ENCODE data around the gene NONO.
A peak's percentile ranks its signal among the peaks of the same experiment; 100 is the strongest.
"Not testable (repeated sequence)": the region's sequence is repeated elsewhere in the genome, so short reads cannot be mapped to it uniquely, and the experiment has no call there.

Gene NONO, protein sequence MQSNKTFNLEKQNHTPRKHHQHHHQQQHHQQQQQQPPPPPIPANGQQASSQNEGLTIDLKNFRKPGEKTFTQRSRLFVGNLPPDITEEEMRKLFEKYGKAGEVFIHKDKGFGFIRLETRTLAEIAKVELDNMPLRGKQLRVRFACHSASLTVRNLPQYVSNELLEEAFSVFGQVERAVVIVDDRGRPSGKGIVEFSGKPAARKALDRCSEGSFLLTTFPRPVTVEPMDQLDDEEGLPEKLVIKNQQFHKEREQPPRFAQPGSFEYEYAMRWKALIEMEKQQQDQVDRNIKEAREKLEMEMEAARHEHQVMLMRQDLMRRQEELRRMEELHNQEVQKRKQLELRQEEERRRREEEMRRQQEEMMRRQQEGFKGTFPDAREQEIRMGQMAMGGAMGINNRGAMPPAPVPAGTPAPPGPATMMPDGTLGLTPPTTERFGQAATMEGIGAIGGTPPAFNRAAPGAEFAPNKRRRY

DNA sequence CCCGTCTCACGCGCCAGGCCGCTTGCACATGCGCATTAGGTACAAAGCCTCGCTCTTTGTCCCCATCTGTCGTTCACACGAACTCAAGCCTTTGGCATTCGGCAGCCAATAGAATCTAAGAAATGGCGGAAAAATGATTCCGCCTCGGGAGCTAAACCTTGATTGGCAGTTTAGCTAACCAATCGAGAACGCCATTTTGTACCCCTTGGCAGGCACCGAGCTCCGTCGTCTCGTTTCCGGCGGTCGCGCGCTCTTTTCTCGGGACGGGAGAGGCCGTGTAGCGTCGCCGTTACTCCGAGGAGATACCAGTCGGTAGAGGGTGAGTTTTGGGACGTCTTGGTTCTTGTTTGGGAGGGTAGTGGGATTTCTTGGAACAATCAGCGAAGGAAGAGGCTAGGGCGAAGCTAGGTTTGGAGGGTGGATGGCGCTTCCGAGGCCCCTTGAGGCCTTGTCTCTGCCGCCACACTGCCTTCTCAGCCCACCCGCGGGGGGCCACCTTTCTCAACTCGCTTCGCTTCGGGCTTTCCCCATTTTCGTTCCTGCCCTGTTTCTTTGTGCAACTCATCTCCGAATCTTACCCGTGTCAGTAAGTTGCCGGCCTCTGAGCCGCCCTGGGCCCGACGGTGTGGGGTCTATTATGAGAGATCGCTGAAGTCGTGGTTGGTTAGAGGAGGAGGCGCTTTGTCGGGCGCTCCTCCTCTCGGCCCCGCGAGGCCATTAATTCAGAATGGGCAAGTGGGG, at the start of gene NONO:
TSS of gene NONO (plus strand) at position 233 of the 741 bp plus-strand sequence. CDS start 7,003 bp downstream, outside the sequence.
- peak; percentile 92 for DNase-seq

DNA sequence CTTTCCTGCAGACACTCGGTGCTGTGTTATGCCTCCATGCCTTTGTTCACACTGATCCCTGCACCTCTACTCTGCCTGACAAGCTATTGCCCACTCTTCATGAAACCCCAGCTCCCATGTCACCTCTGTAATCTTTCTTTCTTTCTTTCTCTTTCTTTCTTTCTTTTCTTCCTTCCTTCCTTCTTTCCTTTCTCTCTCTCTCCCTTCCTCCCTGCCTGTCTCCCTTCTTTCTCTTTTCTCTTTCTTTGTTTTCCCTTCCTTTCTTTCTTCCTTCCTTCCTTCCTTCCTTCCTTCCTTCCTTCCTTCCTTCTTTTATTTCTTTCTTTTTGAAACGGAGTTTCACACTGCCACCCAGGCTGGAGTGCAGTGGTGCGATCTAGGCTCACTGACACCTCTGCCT, 48.0 kb upstream of the NONO start:
- no peak for DNase-seq

DNA sequence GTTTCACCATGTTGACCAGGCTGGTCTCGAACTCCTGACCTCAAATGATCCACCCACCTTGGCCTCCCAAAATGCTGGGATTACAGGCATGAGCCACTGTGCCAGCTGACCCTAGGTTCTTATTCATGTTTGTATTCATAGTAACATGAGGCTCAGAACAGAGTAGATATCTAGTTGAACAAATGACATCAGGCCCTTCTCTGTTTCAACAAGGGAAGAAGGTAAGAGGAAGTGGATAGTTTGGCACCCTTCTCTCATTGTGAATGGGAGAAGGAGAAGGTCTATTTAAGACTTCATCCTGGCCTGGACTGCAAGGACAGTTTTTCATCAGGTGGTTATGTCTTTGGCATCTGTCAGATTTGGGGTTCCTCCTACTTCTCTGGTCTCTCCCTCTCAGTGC, 46.6 kb upstream of the NONO start:
- no peak for DNase-seq

DNA sequence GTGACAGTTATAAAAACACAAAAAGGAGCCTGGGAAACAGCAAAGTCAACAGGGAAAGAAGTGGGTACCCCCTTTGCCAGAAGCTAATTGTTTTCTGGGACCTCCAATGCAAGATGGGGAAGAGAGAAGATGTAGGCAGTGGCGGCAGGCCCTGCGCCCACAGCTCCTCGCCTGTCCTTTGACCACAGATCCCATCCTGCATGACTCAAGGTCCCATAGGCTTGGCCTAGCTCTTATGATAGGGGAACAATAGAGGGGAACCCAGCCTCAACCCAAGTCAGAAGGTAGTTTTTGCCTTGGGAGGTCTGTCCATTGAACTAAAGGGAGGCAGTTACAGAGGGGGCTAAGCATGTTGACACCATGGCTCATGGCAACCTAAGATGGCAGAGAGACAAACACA, 43.7 kb upstream of the NONO start:
- DNase-seq, result no peak

DNA sequence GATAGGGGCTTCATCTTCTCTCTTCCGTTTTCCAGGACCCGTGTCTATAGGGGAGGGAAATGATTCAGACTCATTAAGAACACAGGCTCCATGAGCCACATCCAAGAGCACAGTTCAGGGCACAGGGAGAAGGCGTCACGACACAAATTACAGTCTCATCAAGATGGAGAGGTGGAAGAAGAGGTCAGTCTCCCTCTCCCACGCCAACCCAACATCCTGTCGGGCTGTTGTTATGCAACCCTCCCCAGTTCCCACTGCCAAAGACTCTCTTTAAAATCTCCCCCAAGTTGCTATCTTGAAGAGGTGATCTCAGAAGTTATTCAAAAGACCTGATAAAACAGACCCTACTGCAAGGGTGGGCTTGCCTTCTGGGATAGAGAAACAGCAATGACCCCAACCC, 42.1 kb upstream of the NONO start:
- DNase-seq, result no peak

DNA sequence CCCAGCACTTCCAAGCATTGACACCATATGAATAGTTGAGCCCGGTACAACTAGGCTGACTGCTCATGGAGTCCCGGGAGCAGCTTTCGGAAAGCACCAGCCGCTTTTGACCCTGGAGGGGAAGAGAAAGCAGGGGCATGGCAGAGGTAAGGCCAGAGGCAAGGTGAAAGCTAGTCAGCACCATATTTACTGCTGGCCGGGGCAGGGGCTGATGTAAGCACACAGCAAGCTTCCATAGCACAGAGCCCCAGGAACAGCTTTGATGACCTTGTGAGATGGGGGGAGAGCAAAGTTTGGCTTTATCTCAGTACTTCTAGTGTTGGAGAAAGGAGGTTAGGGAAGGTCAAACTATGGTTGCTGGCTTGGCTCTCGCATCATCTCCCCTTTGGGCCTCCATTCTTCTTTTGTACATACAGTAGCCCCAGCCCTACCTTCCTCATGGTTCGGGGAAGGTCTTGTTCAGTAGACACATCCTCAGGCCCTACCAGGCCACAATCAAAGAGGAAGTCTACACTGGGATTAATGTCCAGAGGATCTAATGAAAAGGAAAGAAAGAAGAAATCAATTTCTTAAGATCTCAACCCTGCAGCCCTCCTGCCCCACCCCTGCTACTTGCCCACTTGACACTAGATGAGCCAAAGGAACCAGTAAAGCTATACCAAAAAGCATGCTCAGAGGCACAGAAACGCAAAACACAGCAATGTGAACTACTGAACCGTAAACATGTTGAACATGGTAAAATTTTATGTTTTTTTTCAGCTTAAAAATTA, 38.9 kb upstream of the NONO start:
- DNase-seq, result no peak

DNA sequence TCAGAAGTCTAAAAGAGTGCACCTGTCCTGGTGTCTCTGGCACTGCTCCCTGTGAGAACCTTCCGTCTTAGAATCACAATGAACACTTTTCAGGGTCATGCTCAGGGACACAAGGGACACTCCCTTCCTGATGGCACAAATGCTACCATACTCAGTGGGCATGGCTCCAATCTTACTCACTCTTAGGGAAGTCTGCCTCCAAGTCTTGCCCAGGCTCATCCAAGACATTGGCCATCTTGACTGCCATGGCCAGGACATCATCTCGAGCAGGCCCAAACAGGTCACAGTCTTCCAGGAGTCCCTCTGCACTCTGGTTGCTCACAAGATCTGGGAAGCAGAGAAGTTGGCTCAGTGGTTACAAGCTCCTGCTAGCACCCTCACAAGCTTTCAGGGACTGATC, 38.3 kb upstream of the NONO start:
- DNase-seq, result no peak

DNA sequence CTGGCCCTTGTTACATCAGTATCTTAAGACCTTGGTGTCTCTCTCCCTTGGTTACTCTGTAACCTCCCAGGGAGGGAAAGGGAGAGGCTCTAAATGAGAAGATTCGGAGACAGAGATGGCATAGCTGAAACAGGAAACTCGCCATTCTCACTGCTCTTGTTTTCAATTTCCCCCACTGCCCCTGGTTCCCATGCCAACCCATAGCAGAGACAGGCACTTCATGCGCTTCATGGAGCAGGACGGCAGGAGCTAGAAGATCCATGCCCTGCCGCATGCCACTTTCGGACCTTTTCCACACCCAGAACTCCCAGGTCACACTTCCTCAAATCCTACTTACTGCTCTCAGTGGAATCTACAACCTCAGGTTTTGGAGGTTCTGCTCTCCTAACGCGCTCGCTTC, 32.6 kb upstream of the NONO start:
- no peak for DNase-seq

DNA sequence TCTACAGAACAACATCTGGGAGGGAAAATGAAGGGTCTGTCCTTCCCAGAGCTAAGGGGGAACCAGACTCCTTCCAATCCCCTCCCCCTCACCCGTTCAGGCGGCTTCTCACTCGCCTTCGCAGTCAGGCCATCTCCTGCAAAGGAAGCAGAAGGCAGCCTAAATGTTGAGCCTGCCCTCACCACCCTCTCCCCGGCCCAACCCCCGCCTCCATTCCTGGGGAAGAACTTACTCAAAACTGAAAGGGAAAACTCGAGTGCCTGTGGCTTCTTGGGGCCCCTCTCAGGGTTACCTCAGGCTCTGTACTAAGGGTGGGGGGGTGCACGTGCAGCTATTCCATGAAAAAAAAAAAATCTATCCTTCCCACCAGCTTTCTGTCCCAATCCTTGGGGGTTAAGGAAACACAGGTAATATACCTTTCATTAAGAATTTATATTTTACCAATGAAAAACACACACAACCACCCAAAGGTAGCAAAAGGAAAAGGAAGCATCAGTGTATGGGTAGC, 31.9 kb upstream of the NONO start:
- DNase-seq, result no peak

DNA sequence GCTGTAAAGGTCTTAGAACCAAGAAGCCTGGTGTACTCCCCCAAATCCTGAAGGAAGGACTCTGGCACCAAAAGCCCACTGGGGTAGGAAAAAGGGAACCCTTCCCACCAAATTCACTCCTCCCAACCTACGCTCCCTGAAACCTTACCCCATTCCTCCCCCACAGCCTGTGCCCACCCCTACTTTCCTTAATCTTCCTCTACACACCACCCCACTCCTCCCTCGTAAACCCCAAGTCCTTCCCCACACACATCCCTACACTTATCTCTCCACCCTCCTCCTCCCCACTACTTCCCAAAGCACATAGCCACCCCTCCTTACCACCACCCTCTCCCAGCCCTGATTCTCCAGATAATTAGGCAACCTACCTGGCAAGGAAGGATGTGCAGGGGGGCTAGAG, 31.2 kb upstream of the NONO start:
- no peak for DNase-seq

DNA sequence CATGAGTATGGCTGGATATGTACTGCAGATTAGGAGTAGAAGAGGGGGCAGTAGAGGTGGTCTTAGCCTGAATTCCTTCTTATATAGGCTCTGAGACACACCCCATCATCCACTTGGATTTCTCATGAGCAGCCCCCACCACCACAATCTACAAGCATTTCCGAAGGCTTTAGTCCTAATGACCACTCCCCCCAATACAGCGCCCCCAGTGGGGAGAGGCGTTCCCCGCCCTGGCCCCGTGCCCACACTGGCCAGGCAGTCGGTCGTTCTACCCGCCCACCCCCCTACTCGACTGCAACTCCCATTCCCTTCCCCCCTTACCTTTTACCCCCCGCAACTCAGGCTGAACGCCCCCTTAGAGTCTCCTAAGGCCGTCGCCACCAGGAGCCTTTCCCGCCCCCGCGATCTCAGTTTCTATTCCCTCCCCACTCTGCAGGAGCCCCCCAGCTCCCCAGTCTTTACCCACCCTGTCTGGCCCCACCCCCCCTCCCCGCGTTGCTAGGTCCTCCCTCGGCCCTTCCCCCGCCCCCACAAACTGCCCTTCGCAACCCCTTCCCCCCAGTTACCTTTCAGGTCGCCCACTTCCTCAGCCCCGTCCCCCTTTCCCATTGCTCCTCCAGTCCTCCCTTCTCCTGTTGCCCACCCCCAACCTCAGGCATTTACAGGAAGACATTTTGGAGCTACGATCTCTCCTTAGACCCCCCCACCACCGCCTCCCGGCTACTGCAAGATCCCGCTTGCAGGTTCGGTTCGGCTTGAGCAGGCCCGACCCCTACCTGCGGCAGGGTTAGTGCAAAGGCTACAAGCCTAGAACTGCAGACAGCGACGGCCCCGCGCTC, 30.0 kb upstream of the NONO start:
- no peak for DNase-seq

DNA sequence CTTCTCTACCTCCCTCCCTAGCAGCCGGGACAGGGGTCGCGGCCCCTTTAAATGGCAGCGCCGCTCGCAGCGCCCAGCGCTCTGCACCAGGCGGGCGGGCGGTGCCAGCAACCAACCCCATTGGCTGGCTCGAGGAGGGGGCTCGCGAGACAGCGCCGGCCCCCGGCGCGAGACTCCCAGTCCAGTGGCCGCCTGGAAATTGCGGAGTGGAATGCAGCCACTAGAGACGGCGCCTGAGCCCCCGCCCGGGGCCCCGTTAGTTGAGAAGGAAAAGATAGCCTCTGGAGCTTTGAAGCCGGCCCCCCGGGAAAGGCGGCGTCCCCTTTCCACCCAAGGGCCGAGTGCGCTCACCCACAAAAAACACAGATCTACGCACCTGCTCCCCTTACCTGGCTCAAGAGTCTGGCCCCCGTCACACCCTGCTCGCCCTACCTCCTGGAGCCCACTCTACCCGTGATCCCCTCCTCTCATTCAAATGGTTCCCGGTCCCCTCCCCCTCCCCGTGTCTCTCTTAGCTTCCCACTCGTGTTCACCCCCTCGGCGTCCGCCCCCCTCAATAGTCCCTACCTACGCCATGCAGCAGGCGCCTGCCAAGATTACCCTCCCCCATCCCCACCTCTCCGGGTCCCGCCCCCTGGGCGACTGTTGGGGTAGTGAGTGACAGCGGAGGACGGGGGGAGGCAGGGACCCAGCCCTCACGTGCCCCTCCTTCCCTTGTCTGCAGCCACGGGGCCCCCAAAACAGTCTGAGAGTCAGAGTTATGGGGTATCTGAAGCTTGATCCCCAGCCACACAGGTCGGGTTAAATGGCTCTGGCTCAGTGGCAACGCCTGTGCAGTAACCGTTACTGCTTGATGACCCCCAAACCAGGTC, 29.1 kb upstream of the NONO start, which contains the start of gene ZMYM3:
TSS of gene ZMYM3 (minus strand) at position 49 of the 872 bp plus-strand sequence. CDS start 885 bp downstream, outside the sequence.
- DNase-seq, result peak; percentile 80

DNA sequence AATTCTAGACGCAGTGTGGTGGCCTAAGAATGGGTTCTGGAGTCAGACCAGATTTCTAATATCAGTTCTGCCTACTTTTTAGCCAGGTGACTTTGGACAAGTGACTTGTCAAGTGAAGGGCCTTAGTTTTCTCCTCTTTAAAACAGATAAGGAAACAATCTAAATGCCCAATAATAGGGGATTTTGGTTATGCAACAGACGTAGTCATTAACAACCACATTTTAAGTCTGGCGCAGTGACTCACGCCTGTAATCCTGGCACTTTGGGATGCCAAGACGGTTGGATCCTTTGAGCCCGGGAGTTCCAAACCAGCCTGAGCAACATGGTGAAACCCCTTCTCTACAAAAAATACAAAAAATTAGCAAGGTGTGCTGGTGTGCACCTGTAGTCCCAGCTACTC, 27.4 kb upstream of the NONO start:
- DNase-seq, result no peak

DNA sequence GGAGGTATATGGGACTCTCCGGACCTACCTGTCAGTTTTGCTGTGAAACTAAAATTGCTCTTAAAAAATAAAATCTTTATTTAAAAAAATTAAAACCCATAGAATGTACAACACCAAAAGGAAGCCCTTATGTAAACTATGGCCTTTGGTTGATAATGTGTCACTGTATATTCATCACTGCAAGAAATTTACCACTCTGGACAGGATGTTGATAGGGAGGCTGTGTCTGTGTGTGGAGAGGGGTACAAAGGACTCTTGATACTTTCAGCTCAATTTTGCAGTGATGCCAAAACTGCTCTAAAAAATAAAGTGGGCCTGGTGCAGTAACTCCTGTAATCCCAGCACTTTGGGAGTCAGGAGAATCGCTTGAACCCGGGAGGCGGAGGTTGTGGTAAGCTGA, 26.6 kb upstream of the NONO start:
- no peak for DNase-seq

DNA sequence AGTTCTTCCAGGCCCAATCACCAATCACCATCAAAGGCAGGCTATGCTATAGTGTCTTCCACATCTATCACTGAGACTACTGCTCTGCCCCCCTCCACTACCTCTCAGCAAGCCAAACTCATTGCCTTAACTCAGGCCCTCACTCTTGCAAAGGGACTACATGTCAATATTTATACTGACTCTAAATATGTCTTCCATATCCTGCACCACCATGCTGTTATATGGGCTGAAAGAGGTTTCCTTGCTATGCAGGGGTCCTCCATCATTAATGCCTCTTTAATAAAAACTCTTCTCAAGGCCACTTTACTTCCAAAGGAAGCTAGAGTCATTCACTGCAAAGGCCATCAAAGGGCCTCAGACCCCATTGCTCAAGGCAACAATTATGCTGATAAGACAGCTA, 14.8 kb upstream of the NONO start:
- not testable (repeated sequence) for DNase-seq

DNA sequence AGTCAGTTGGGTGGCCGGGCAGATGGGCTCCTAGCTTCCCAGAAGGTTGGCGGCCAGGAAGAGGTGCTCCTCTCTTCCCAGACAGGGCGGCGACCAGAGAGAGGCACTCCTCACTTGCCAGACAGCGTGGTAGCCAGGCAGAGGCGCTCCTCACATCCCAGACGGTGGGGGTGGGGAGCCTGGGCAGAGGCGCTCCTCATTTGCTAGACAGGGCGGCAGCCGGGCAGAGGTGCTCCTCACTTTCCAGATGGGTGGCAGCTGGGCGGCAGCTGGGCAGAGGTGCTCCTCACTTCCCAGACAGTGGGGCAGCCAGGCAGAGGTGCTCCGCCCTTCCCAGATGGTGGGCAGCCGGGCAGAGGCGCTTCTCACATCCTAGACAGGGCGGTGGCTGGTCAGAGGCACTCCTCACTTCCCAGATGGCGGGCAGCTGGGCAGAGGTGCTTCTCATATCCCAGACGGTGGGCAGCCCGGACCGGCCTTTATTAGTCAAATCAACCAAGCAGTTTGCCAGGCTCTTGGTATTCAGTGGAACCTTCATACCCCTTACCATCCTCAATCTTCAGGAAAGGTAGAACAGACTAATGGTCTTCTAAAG, 13.5 kb upstream of the NONO start:
- no peak for DNase-seq

DNA sequence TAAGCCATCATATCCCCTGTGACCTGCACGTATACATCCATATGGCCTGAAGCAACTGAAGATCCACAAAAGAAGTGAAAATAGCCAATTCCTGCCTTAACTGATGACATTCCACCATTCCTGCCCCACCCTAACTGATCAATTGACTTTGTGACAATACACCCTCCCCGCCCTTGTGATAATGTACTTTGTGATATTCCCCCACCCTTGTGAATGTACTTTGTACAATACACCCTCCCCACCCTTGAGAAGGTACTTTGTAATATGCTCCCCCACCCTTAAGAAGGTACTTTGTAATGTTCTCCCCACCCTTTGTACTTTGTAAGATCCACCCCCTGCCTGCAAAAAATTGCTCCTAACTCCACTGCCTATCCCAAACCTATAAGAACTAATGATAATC, 11.1 kb upstream of the NONO start:
- not testable (repeated sequence) for DNase-seq

DNA sequence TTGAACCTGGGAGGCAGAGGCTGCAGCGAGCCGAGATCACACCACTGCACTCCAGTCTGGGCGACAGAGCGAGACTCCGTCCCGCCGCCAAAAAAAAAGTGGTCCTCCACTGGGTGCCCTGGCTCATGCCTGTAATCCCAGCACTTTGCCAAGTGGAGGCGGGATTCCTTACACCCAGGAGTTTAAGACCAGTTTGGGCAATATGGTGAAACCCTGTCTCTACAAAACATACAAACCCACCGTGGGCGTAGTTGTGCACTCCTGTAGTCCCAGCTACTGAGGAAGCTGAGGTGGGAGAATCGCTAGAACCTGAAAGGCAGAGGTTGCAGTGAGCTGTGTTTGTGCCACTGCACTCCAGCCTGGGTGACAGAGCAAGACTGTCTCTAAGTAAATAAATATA, 2.1 kb upstream of the NONO start:
- DNase-seq, result not testable (repeated sequence)

DNA sequence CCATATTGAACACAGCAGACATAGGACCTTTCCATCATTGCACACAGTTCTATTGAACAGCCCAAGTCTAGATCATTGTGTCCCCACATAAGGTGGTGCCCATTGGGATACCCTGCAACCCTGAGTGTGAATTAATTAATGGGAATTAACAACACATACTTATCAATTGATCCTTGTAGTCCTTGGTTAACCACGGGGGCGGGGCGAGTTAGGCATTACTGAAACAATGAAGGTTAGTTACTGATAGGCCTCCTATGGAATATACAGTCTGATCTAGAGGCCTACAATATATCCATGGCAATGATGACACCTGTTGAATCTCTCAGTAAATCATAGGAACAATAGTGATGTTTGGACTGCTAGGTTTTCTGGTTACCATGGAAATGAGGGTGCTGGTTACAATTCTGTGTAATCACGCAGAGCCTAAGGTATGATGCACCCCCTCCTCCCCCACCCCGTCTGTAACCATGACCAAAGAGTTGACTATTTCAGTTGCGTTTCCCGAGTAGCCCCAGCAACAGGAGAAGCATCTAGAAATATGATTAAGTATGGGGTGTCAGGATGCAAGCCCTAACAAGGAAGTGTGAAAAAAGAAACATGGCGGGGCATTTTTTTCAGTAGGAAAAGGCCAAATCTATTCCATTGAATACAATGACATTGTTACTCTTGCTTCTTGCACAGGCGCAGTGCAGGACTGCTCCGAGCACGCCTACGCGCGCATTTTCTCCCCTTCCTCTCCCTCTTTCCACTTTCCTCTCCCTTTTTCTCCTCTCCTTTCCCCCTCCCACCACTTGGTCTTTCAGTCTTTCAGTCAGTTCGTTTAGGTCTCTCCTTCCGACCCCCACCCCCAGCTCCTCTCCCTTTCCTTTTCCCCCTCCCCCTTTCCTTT, 677 bp upstream of the NONO start:
- DNase-seq, result peak; percentile 4

DNA sequence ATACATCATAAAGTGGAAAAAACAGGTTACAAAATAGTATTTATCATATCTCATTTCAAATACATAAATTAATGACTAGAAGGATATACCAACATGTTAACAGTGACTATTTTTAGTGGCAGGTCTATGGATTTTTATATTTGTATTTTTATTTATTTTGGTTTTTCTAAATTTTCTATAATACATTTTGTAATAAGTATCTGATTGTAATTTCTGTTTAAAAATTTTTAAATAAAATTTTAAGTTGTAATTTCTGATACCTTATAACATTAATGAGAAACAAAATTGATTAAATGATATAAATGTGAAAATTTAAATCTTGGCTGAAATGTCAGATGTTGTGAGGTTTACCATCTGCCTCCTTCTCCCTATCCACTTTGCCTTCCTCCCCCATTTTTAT, 2.5 kb downstream of the NONO start:
- DNase-seq, result no peak

Data from NCI-H2171 (cell line).